GM10847 (cell line): ENCODE measurements around the gene TRMT44.

Experiments
- POLR2A ChIP-seq: IDR thresholded peaks from 2 replicates; pipeline ENCODE4 v1.6.1; 2011; ENCODE audit not compliant: insufficient read length; ENCODE audit errors: extremely low read depth

TRMT44 gene

GRCh38 chr4:8522160-8523120 is 81.9 kb downstream of the TRMT44 start:
- TF ChIP-seq POLR2A: no peak

- no peak for TF ChIP-seq POLR2A
Measured at GRCh38 chr4:8523175-8523574, 82.6 kb downstream of the TRMT44 start.

- no peak for TF ChIP-seq POLR2A
Measured at GRCh38 chr4:8523766-8524165, 83.2 kb downstream of the TRMT44 start.

- no peak for TF ChIP-seq POLR2A
Measured at GRCh38 chr4:8524595-8525382, 84.2 kb downstream of the TRMT44 start.

GRCh38 chr4:8525383-8526120 is 85.0 kb downstream of the TRMT44 start:
- TF ChIP-seq POLR2A: no peak
